ENCODE results near the gene IL1RAP. TPM values are rescaled to one million over a fixed set of nuclear protein-coding genes. Genes with fewer than 3 reads are reported as not detected.
"Not testable (repeated sequence)": the region's sequence is repeated elsewhere in the genome, so short reads cannot be mapped to it uniquely, and the experiment has no call there.

The IL1RAP gene
- total RNA-seq, 1 donor from 2014 or later = 12.5 TPM

DNA sequence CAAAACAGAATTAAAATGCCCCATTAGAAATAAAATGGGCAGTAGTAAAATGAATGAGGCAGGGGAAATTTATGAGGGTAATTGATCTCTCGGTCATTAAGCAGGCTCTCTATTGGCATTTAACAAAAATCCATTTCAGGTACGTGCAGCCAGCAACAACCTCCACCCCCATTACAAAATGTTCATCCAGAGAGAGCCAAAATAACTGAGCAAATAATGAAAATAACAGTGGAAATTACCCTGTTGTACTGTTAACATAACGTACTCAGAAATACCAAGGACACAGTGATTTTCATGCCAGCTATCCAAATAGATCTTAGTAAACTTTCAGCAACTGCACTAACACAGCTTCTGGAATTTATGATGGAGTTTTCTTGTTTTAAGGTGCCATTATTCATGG is 127.7 kb downstream of the IL1RAP start:
- no peak for DNase-seq (ENCODE audit: extremely low read depth, low read depth, low spot score)

DNA sequence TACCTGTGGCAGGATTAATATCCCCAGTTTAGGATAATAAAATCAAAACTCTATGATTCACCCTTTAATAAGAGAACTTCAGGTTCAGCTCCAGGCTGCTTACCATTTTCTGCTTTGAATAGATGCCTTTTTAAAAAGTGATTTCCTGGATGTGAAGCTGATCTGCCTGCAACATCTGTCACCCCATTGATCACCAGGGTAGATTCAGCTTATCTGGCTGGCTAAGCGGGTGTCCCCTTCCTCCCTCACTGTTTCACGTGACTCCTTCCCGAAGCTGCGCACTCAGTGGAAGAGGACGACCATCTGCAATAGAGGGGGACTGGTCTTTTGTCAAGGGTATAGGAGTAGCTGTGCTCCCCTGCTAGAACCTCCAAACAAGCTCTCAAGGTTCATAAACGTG is 128.1 kb downstream of the IL1RAP start:
- DNase-seq (ENCODE audit: extremely low read depth, low read depth, low spot score) = no peak

DNA sequence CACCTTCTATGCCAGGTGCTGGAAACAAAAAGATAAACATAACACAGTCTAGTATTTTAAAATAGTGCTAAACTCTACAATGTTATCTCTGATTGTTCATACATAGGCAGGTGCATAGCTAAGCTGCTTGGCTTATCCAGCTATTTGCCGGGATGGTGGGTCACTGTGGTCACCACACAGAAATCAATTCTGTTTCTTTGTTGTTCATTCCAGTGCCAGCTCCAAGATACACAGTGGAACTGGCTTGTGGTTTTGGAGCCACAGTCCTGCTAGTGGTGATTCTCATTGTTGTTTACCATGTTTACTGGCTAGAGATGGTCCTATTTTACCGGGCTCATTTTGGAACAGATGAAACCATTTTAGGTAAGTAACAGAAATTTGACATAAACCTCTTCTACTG is 130.2 kb downstream of the IL1RAP start:
- DNase-seq (ENCODE audit: extremely low read depth, low read depth, low spot score) = no peak

DNA sequence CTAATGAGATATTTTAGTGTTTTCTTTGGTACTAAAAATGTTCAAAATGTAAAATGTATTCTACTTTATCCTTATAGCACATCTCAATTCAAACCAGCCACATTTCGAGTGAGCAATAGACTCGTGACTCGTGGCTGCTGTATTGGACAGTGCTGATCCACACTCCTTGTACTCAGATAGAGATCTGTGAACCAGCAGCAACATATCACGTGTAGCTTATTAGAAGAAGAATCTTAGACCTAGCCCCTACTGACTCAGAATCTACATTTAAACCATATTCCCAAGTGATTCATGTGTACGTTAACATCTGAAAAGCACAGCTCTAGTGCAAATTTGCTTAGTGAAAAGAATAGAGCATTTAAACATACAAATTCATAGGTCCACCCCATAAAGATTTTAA is 130.9 kb downstream of the IL1RAP start:
- DNase-seq (ENCODE audit: extremely low read depth, low read depth, low spot score) = no peak

DNA sequence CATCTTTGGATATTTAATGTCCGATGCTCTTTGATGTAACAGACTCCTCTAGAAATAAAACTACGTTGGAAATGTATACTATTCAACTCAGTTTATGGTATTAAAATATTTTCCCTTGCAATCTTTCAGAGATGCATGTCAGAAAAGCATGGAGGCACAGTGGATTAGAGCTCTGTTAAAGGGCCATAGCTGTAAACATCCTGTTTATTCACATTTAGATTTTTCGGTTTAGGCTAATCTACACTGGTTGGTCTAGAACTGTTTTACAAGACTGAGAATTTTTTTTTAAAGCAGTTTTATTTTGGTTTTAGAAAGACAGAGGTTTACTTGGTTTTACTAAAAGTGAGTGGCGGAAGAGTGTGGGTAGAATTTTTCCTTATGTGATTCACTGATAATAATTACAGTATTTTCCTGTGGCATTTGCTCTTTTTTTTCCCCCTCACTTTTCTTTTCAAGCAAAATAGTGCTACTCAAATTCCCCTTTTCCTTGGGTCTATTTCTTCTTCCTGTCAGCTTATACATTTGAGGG is 132.1 kb downstream of the IL1RAP start:
- DNase-seq (ENCODE audit: extremely low read depth, low read depth, low spot score) = no peak

DNA sequence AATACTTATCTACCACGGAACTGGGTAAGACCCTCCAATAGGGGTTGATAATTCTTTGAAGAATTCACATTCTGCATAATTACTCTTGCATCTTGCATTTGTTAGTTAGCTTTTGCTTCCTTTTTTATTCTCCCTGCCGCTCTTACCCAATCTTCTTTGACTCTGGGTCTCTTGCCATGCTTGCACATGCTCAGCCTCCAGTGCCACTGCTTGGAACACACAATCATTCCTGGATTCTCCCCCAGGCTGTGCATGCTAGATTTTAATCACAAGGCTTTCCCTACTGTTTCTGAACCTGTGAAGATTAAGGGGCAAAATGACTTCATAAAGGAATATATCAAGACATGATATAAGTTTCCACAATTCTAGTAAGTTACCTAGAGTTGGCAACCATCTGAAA is 133.1 kb downstream of the IL1RAP start:
- DNase-seq (ENCODE audit: extremely low read depth, low read depth, low spot score) = no peak

DNA sequence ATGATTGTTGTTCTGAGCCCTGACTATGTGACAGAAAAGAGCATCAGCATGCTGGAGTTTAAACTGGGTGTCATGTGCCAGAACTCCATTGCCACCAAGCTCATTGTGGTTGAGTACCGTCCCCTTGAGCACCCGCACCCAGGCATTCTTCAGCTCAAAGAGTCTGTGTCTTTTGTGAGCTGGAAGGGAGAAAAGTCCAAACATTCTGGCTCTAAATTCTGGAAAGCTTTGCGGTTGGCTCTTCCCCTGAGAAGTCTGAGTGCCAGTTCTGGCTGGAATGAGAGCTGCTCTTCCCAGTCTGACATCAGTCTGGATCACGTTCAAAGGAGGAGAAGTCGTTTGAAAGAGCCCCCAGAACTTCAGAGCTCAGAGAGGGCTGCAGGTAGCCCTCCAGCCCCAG is 142.0 kb downstream of the IL1RAP start:
- DNase-seq (ENCODE audit: extremely low read depth, low read depth, low spot score) = no peak

DNA sequence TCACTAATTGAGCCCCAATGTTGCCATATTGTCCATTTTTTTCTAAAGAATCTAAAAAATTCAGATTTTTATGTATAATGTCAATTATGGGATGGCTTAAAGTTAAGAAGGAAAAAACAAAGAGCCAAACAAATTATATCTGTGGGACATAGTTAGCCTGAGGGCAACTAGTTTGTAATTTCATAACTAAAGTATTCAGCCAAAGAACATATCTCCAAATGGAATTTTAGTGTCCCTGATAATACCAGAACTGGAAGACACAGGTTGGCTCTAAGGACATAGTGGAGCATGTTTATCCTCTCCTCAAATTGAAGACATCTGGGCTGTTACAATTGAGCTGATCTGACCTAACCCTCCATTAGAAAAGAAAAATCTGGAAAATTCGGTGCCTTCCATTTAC is 144.2 kb downstream of the IL1RAP start:
- no peak for DNase-seq (ENCODE audit: extremely low read depth, low read depth, low spot score)

DNA sequence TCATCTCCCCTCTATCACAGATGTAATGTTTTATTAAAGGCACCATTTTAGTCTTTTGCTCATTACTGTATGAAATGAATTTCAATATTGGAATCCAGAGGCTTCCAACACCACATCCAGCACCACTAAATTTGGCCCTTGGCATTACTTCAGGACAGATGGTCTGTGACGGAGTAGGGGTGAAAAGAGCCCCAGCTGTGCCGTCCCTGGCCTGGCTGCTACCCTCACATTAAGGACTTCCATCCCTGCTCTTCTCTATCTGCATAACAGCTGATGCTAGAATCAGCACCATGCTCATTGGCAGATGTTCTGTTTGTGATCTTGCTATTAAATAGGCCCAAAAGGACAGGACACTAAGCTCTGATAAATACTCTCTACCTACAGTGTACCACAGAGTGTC is 152.9 kb downstream of the IL1RAP start:
- no peak for DNase-seq (ENCODE audit: extremely low read depth, low read depth, low spot score)

DNA sequence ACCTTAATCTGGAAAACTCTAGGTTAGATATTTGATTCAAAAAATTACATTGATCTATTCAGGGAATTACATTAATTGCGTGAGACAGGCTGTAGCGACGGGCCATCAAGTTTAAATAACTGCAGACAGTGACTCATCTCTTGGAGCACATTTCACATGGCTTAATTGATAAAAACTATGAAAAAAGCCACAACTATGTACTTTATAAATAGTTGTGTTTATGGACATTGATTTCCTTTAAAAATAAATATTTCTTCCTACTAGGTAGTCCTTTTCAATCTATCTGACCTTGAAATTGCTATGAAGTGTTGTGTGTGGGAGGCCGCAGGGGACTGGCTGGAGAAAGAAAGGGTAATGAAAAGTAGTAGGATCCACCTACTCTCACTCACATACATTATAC is 157.8 kb downstream of the IL1RAP start:
- no peak for DNase-seq (ENCODE audit: extremely low read depth, low read depth, low spot score)

DNA sequence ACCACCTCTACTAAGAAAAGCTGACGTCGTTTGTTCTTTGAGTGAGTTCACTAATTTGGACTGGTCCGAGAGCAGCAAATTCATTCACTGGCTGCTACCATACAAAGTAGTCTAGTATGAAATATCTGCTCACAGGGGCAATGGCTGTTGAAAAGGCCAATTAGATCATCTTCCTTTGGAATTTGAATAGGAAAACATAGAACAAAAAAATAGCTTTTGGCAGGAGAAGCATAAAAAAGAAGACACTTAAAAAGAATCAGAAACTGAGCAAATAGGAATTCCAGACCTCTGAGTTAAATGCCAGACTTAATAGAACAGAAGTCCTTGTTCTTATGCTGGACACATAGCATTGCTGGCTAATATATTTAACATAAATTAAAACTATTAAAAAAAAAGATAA is 159.3 kb downstream of the IL1RAP start:
- DNase-seq (ENCODE audit: extremely low read depth, low read depth, low spot score) = no peak

DNA sequence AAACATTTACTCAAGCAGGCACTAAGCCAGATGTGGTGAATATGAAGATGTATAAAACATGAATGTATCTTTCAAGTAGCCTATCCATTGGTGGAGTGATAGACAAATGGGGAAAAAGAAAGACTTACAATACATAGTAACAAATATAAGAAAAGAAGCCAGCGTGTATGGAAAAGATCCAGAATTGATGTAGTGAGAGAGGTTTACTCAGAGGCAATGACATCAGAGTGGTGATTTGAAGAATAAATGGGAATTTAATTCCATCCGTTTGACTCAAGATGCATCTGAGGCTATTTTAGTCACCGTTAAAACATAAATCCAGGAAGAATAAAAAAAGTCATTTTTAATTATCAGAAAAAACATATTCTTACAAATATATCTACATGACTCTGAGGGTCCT is 162.6 kb downstream of the IL1RAP start:
- DNase-seq (ENCODE audit: extremely low read depth, low read depth, low spot score) = no peak

DNA sequence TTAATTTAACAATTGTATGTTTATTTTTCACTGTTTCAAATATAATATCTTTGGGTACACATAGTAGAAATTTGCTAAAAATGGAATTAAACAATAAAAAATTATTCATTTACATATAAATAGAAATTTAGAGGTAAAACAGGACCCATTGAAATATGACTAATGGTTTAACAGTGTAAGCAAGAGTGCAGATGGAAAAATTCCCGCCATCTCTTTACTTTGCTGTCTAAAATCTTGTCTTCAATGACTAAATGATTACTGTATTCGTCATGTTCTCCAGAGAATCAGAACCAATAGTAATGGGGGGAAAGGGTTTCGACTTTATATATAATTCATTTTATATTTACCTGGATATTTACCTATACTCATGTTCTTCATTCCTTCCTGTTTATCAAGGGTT is 163.1 kb downstream of the IL1RAP start:
- no peak for DNase-seq (ENCODE audit: extremely low read depth, low read depth, low spot score)

DNA sequence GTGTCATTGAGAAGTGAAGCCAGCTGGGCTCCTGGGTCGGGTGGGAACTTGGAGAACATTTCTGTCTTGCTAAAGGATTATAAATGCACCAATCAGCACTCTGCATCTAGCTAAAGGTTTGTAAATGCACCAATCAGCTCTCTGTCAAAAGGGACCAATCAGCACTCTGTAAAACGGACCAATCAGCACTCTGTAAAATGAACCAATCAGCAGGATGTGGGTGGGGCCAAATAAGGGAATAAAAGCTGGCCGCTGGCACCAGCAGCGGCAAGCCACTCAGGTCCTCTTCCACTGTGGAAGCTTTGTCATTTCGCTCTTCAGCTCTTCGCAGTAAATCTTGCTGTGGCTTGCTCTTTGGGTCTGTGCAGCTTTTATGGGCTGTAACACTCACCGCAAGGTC is 164.0 kb downstream of the IL1RAP start:
- not testable (repeated sequence) for DNase-seq (ENCODE audit: extremely low read depth, low read depth, low spot score)

DNA sequence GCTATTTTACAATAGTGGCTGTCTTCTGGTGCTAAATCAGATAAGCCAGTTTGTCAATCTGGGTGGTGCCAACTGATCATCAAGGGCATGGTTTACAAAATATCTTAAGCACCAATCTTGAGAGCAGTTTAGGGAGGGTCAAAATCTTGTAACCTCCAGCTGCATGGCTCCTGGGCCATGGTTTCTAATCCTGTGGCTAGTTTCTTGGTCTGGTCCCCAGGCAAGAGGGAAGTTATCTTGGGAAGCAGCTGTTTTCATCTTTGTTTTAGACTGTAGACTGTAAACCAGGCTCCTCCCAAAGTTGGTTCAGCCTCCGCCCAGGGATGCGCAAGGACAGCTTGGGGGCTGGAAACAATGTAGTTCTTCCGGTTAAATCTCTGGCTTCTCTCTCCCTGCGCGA is 166.8 kb downstream of the IL1RAP start:
- DNase-seq (ENCODE audit: extremely low read depth, low read depth, low spot score) = no peak

DNA sequence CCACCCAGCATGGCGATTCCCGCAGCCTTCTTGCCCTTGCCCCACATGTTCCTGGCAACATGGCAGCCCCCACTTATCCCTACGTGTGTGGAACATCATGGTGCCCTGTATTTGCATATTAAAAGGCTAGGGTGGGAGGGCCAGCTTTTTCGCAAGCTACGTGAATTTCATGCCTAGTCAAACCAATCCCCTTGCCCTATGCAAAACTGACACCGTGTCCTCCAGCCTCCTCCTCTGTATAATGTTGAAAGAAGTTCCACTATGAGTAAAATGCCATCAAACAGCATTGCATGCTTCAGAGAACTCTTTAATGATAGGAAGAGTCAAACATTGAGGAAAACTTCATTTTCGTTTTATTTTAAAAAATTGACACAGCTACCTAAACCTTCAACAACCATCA is 170.9 kb downstream of the IL1RAP start:
- DNase-seq (ENCODE audit: extremely low read depth, low read depth, low spot score) = no peak

DNA sequence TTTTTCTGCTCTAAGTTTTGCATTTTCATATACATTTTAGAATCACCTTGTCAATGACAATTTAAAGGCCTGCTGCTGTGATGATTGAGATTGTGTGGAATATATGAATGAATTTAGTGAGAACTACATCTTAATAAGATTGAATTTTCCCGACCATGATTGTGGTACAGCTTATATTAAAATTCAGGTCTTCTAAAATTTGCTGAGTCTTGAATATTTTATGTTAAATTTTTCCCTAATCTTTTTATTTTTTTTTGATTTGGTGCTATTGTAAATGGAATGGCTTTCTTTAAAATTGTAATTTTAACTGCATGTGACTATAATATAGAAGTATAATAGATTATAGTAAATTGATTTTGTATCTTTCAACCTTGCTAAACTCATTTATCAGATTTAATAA is 172.1 kb downstream of the IL1RAP start:
- no peak for DNase-seq (ENCODE audit: extremely low read depth, low read depth, low spot score)

DNA sequence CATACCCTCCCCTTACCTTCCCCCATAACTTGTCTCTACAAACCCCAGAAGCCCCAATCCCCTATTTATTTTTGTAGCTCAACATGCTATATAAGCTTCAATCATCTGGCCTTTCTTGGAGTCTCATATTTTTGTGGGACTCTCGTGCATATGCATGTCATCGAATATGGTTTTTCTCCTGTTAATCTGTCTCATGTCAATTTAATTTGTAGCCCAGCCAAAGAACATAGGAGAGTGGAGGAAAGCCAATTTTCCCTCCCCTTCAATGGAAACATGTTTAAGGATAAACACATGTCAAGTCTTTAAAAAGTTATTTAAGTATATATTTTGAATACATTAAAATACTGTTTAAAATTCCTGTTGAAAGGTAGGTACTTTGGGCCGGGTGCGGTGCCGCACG is 176.4 kb downstream of the IL1RAP start:
- no peak for DNase-seq (ENCODE audit: extremely low read depth, low read depth, low spot score)

DNA sequence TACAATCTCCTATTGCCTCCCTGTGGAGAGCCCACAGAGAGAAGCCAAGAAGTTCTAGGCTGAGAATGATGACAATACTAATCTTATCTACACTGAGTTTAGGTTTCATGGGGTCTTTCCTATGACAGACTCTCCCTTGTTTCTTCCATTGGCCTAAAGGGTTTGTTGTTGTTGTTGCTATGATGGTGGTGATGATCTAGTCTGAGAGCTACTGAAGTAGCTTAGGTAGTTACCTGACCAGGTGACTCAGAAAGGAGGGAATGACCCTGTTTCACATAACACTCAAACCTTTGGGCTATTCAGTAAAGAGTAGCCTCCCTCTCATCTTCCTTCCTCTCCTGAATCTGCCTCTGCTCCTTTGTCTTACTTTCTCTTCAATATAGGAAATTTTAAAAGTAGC is 178.4 kb downstream of the IL1RAP start:
- DNase-seq (ENCODE audit: extremely low read depth, low read depth, low spot score) = no peak

DNA sequence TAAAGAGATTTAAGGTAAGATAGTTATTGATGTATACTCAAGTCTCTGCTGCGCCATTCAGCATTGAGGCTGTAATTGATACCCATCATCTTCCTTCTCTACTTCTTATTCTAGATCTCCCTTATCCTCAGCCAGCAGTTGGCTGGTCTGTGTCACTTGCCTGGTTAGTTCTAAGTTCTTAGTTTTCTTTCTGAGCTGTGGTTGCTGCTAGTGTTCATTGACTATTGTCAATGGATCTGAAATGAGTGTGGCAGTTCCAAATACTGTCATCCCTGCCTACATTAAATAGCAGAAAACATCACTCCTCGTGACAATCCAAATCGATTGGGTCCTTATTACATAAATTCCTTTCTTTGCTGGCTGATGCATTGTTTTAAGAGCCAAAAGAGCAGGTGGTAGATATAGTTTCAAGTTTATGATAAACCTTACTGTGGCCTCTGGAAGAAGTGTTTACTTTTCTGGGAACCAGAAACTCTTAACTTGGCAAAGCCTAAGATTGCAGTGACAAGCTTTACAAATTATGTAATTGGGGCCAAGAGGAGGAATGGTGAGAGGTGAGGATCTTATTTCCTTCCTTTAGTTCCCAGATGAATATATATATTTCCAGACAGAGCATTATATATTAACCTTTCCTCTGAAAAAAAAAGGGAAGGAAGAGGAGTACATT is 180.6 kb downstream of the IL1RAP start:
- DNase-seq (ENCODE audit: extremely low read depth, low read depth, low spot score) = no peak

DNA sequence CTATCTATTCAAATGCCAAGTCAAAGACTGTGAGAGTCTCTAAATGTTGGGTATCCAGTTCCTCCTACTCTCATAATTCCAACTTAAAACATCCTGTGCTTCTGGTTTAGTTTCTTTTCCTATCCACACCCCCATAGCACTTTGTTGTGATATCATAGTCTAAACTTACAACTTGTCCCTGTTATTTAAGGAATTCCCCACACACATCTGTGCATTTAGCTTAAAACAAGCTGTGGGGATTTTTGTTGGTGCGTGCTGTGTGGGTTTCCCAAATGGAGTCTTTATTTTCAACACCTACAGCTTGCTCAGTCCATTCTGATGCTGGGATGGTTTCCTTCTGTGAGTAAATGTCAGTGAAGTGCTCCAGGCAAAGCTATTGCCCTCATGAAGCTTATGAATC is 181.3 kb downstream of the IL1RAP start:
- no peak for DNase-seq (ENCODE audit: extremely low read depth, low read depth, low spot score)

DNA sequence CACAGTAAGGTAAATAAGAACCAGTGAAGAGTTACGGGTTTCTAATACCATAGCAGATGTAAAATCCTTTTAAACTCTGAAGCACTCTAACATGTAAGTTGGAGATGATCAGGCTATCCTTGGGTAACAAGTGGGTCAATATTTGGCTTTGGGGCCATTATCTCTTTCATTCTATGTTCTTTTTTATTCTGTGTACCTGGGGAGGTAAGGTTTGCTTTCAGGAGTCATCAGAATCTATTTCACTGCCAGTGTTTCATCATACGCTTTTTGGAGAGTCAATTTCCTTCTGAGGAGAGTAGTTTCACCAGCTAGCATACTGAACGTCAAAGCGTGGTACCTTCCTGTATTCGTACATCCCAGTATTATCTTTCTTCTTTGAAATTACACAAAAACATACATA is 182.1 kb downstream of the IL1RAP start:
- no peak for DNase-seq (ENCODE audit: extremely low read depth, low read depth, low spot score)

All from glomerular endothelial cell (primary cell).